HepG2 (cell line): ENCODE measurements around the gene KIRREL2. TPM values are rescaled to one million over a fixed set of nuclear protein-coding genes. Genes with fewer than 3 reads are reported as not detected.

Source experiments
- ATAC-seq: fragments of 200-7000 bp; cut with Tn5 transposase; 3 replicates; pipeline ENCODE4 v1.9.1; 2020; ENCODE audit warnings: mild to moderate bottlenecking, moderate library complexity
- BruUV-seq: library from RNA; stranded (reverse); fragments of 400-500 nt; replicated peaks from 2 replicates; lab custom pipeline; 2021; lab: Mats Ljungman, UMichigan
- CTCF ChIA-PET: fragments of 300-600 bp; formaldehyde crosslinking; extraction: SDS; loops from one replicate; lab custom pipeline; 2021; ENCODE audit warnings: low total read pairs, inconsistent platforms, low intra/inter-chr PET ratio; lab: Yijun Ruan, JAX
- POLR2A ChIA-PET: fragments of 350-600 bp; sonication (Branson Sonifier 250); formaldehyde crosslinking; loops from one replicate; lab custom pipeline; 2020; ENCODE audit warnings: antibody characterized with exemption, inconsistent platforms; lab: Yijun Ruan, JAX
- DNase-seq: peaks from one replicate; pipeline ENCODE4 v3.0.0-alpha.2; 2015; ENCODE audit warnings: low spot score
- FAIRE-seq: peaks from 3 replicates; lab custom pipeline; 2011; peaks lifted over from hg19 to GRCh38; lab: Jason Lieb, UNC
- H2AFZ ChIP-seq: one replicate; pipeline ENCODE4 v1.6.1; 2011; ENCODE audit warnings: low read length, inconsistent platforms
- H3K27ac ChIP-seq: fragments of 300-600 bp; 3 replicates; pipeline ENCODE4 v1.8.0; 2011; ENCODE audit warnings: mixed run types, mild to moderate bottlenecking, mixed read lengths, low read length, inconsistent platforms; ENCODE audit not compliant: insufficient read depth; ENCODE audit errors: extremely low read length
- H3K27me3 ChIP-seq, 2 experiments: fragments of 200-600 bp in 1 of 2; 2 replicates in 1 of 2; 3 replicates in 1 of 2; pipeline versions ENCODE4 v1.6.0 to v1.8.0; 2011; ENCODE audit warnings: low read length in 2 of 2, mild to moderate bottlenecking in 2 of 2, moderate library complexity in 2 of 2, inconsistent platforms in 1 of 2; ENCODE audit not compliant: insufficient read depth in 2 of 2, control insufficient read depth in 1 of 2
- H3K36me3 ChIP-seq, 2 experiments: fragments of 200-600 bp in 1 of 2; replicated peaks in 1 of 2; 2 replicates in 1 of 2; 3 replicates in 1 of 2; pipeline versions ENCODE4 v1.5.1 to v1.8.0; 2011; ENCODE audit warnings: low read length in 2 of 2, inconsistent platforms in 1 of 2; ENCODE audit not compliant: insufficient read depth in 2 of 2, control insufficient read depth in 1 of 2
- H3K4me1 ChIP-seq: 2 replicates; pipeline ENCODE4 v1.5.1; 2012; ENCODE audit warnings: low read length, inconsistent platforms; ENCODE audit not compliant: insufficient read depth
- H3K4me2 ChIP-seq: 2 replicates; pipeline ENCODE4 v1.6.0; 2011; ENCODE audit warnings: low read depth, low read length, inconsistent platforms
- H3K4me3 ChIP-seq, 3 experiments: fragments of 200-600 bp in 1 of 3; sonication (generic), shearing (Covaris generic) in 1 of 3; replicated peaks in 1 of 3; 2 replicates each; pipeline ENCODE4 v1.5.1; 2011 to 2016; ENCODE audit warnings: low read length in 3 of 3, inconsistent platforms in 2 of 3, low read depth in 2 of 3, mild to moderate bottlenecking in 2 of 3, control low read depth in 1 of 3, mixed read lengths in 1 of 3; ENCODE audit not compliant: insufficient read depth in 1 of 3
- H3K79me2 ChIP-seq: one replicate; pipeline ENCODE4 v1.6.1; 2011; ENCODE audit warnings: low read length, inconsistent platforms; ENCODE audit not compliant: insufficient read depth
- H3K9ac ChIP-seq: 2 replicates; pipeline ENCODE4 v1.6.0; 2011; ENCODE audit warnings: mild to moderate bottlenecking, low read depth, low read length, inconsistent platforms; ENCODE audit not compliant: insufficient read depth
- H3K9me3 ChIP-seq: 2 replicates; pipeline ENCODE4 v1.5.1; 2012; ENCODE audit warnings: mild to moderate bottlenecking, low read length
- H4K20me1 ChIP-seq: 2 replicates; pipeline ENCODE4 v1.6.0; 2011; ENCODE audit warnings: inconsistent platforms, mild to moderate bottlenecking, low read length, moderate library complexity; ENCODE audit not compliant: insufficient read depth
- ASH2L ChIP-seq: fragments of 300-600, 200-600 bp; sonication (generic); IDR thresholded peaks from 2 replicates; pipeline ENCODE4 v1.7.0; 2017; ENCODE audit warnings: low read depth, mild to moderate bottlenecking, moderate library complexity, mixed read lengths, low read length; ENCODE audit not compliant: insufficient read length
- FOXA1 ChIP-seq, 2 experiments: fragments of 450-650 bp in 1 of 2; sonication (generic) in 1 of 2; formaldehyde crosslinking in 1 of 2; IDR thresholded peaks; 2 replicates each; pipeline versions ENCODE4 v1.4.0 to v1.6.1; 2016 to 2020; ENCODE audit warnings: missing genetic modification reagents in 1 of 2
- GABPB1 ChIP-seq: IDR thresholded peaks from 2 replicates; pipeline ENCODE4 v1.6.1; 2016; ENCODE audit warnings: mild to moderate bottlenecking, missing genetic modification reagents, moderate library complexity, missing compliant biosample characterization
- KLF9 ChIP-seq: IDR thresholded peaks from 2 replicates; pipeline ENCODE4 v1.6.1; 2016; ENCODE audit warnings: low read depth
- MBNL3 ChIP-seq: fragments of 250-450 bp; sonication (Bioruptor Pico); conservative IDR thresholded peaks from 2 replicates; pipeline ENCODE4 v1.8.0; 2022; ENCODE audit warnings: mild to moderate bottlenecking, inconsistent platforms
- MIER3 ChIP-seq: IDR thresholded peaks from 2 replicates; pipeline ENCODE4 v1.6.1; 2016; ENCODE audit warnings: missing compliant biosample characterization, borderline replicate concordance
- NFYB ChIP-seq: sonication (generic); formaldehyde crosslinking; IDR thresholded peaks from 2 replicates; pipeline ENCODE4 v1.4.0; 2020; ENCODE audit warnings: missing genetic modification reagents
- NR3C1 ChIP-seq: sonication (generic); formaldehyde crosslinking; IDR thresholded peaks from 2 replicates; pipeline ENCODE4 v1.4.0; 2020; ENCODE audit warnings: missing genetic modification reagents
- PBX3 ChIP-seq: sonication (generic); formaldehyde crosslinking; IDR thresholded peaks from 2 replicates; pipeline ENCODE4 v1.8.1; 2023; ENCODE audit warnings: missing genetic modification reagents, inconsistent platforms, borderline replicate concordance
- SMARCC2 ChIP-seq: fragments of 450-650 bp; IDR thresholded peaks from 2 replicates; pipeline ENCODE4 v1.6.1; 2017; ENCODE audit warnings: antibody characterized with exemption, mild to moderate bottlenecking
- ZNF24 ChIP-seq: fragments of 450-650 bp; IDR thresholded peaks from 2 replicates; pipeline ENCODE4 v1.6.1; 2017; ENCODE audit warnings: antibody characterized with exemption, mild to moderate bottlenecking
- ZNF280D ChIP-seq: sonication (generic); formaldehyde crosslinking; IDR thresholded peaks from 2 replicates; pipeline ENCODE4 v1.5.1; 2020; ENCODE audit warnings: mild to moderate bottlenecking, missing genetic modification reagents
- ZNF282 ChIP-seq: fragments of 450-650 bp; IDR thresholded peaks from 2 replicates; pipeline ENCODE4 v1.6.1; 2018; ENCODE audit not compliant: partially characterized antibody
- ZNF337 ChIP-seq: sonication (generic); formaldehyde crosslinking; IDR thresholded peaks from 2 replicates; pipeline ENCODE4 v1.5.1; 2020; ENCODE audit warnings: missing genetic modification reagents, low read depth, mild to moderate bottlenecking, borderline replicate concordance
- ZNF614 ChIP-seq: IDR thresholded peaks from 2 replicates; pipeline ENCODE4 v1.6.1; 2018; ENCODE audit warnings: missing biosample characterization, missing genetic modification reagents, inconsistent platforms, borderline replicate concordance
- ZNF792 ChIP-seq: IDR thresholded peaks from 2 replicates; pipeline ENCODE4 v1.6.1; 2016
- ZSCAN29 ChIP-seq: sonication (generic); formaldehyde crosslinking; conservative IDR thresholded peaks from 2 replicates; pipeline ENCODE4 v1.4.0; 2020; ENCODE audit warnings: mild to moderate bottlenecking, missing genetic modification reagents
- WGBS: methylation state at CpG from one replicate; pipeline ENCODE4 v1.1.6; 2017; ENCODE audit warnings: low lambda C conversion rate; 5-methylcytosine and 5-hydroxymethylcytosine counted together
- in situ Hi-C: cut with HindIII; loops from 2 replicates; pipeline ENCODE4 v1.10.0; 2017; ENCODE audit warnings: low pct_unique_long_range_greater_than_20kb; ENCODE audit not compliant: extremely low pct_ligation_motif_present
- intact Hi-C: fragments of 100-400 bp; cut with micrococcal nuclease; formaldehyde crosslinking; loops from one replicate; pipeline ENCODE4 v1.10.0; 2022; ENCODE audit not compliant: unreplicated experiment
- polyA plus RNA-seq, 8 experiments: library from polyadenylated mRNA; depleted of rRNA in 3 of 8; stranded (reverse) in 7 of 8; unstranded in 1 of 8; fragments of >200 nt; fragmentation: Illumina TruSeq in 4 of 8; extraction: Trizol in 4 of 8; gene quantifications; 2 replicates each; pipeline versions ENCODE4 v1.2.1 to v1.2.3, GENCODE V29; 2011 to 2016; ENCODE audit warnings: low read depth in 4 of 8, missing spikeins in 1 of 8, mixed read lengths in 1 of 8; ENCODE audit not compliant: insufficient read depth in 1 of 8
- total RNA-seq, 5 experiments: library from RNA; depleted of rRNA; stranded (reverse); fragments of >200 nt; fragmentation: Illumina TruSeq; extraction: Trizol; gene quantifications; 2 replicates each; pipeline ENCODE4 v1.2.3, GENCODE V29; 2016; ENCODE audit warnings: low read depth in 1 of 5

The KIRREL2 gene
- total and polyA plus RNA-seq, 2 of the 13 experiments (the other 11 are each of a cell fraction or from before 2014, with no cell fraction given): 0.18 to 2.4 TPM

GRCh38 chr19:35911790-35912189, 55.1 kb downstream of the KIRREL2 start:
- Histone ChIP-seq H3K4me3 (no peak overlapping the region), H3K9me3 (no peaks in the 10 kb centered on the region), H2AFZ (no peak overlapping the region), H3K36me3 (no peaks in the 10 kb centered on the region), H3K9ac (no peak overlapping the region), H3K27ac (no peak overlapping the region), H3K4me1 (peaks cover 15% of the 10 kb centered on the region; the same call in 1 of the 2 replicates), H3K79me2 (no peaks in the 10 kb centered on the region), H3K27me3 (peaks cover 0 to 6% of the 10 kb centered on the region in 2 experiments; a peak in 2 of 5 replicates), H4K20me1 (no peaks in the 10 kb centered on the region), H3K4me2 (no peak overlapping the region)
- ChIA-PET CTCF (no interaction called here), POLR2A (no interaction called here)
- FAIRE-seq (no peak), DNase-seq (no peak), ATAC-seq (no peak)
- BruUV-seq: no TSS peak
- WGBS: 50% methylated on average over 4 of the region's 5 CpGs
- TF ChIP-seq FOXA1 (IDR thresholded peaks at IDR 0.05): no peak
- TF ChIP-seq FOXA1 (CRISPR knock-in tag; IDR thresholded peaks at IDR 0.05): no peak
- no peak for TF ChIP-seq ZNF337 (CRISPR knock-in tag)
- TF ChIP-seq PBX3: no peak
- TF ChIP-seq MIER3: no peak
- no peak for TF ChIP-seq ZNF614 (CRISPR knock-in tag)
- in situ Hi-C loops: no loop called here
- intact Hi-C loops: no loop called here

DNA sequence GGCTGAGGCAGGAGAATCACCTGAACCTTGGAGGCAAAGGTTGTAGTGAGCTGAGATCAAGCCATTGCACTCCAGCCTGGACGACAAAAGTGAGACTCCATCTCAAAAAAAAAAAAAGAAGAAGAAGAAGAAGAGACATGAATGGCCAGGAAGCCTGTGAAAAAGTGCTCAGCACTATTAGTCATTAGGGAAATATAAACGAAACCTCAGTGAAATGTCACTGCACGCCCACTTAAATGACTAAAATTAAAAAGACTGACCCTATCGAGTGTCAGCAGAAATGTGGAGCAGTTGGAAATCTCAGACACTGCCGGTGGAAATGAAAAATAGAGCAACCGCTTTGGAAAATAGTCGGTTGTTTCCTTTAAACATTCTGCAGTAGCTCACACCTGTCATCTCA, 56.9 kb downstream of the KIRREL2 start:
- H3K27ac ChIP-seq: no peak overlapping the region
- no peaks in the 10 kb centered on the region for H3K79me2 ChIP-seq
- H3K4me3 ChIP-seq: no peak overlapping the region
- intact Hi-C loops (no loop called here), in situ Hi-C loops (no loop called here)
- TF ChIP-seq SMARCC2: no peak
- no peak for TF ChIP-seq NR3C1
- no peak for TF ChIP-seq ZSCAN29
- TF ChIP-seq KLF9 (CRISPR knock-in tag): no peak
- no peak for TF ChIP-seq MBNL3 (CRISPR knock-in tag)
- no peak for TF ChIP-seq ZNF282
- no peak for TF ChIP-seq GABPB1 (CRISPR knock-in tag)
- TF ChIP-seq ASH2L: no peak
- TF ChIP-seq ZNF24: no peak
- TF ChIP-seq ZNF280D (CRISPR knock-in tag): no peak
- TF ChIP-seq NFYB (CRISPR knock-in tag): no peak
- no peak for TF ChIP-seq ZNF792 (CRISPR knock-in tag)
- WGBS: 27% methylated on average over 7 of the region's 7 CpGs
- POLR2A ChIA-PET: no interaction called here
- H3K4me2 ChIP-seq: no peak overlapping the region
- H4K20me1 ChIP-seq: no peaks in the 10 kb centered on the region
- DNase-seq: no peak
- H3K9me3 ChIP-seq: no peaks in the 10 kb centered on the region
- no TSS peak for BruUV-seq
- FAIRE-seq: no peak
- no peak for ATAC-seq
- CTCF ChIA-PET: no interaction called here
- H3K9ac ChIP-seq: no peak overlapping the region
- no peaks in the 10 kb centered on the region for H3K27me3 ChIP-seq
- H3K36me3 ChIP-seq: no peaks in the 10 kb centered on the region
- H3K4me1 ChIP-seq: peaks cover 3% of the 10 kb centered on the region; the same call in 1 of the 2 replicates
- no peak overlapping the region for H2AFZ ChIP-seq
